Glutamatergic neuron (in vitro differentiated cells): ENCODE results near the gene RDH16. TPM values are rescaled to one million over a fixed set of nuclear protein-coding genes. Genes with fewer than 3 reads are reported as not detected.
"Not testable (repeated sequence)": the region's sequence is repeated elsewhere in the genome, so short reads cannot be mapped to it uniquely, and the experiment has no call there.

Experiments used
- DNase-seq: peaks from one replicate; pipeline ENCODE4 v3.0.0; 2022
- H3K27ac Mint-ChIP-seq: one replicate; pipeline ENCODE4 v1.8.0; 2020; ENCODE audit warnings: mild to moderate bottlenecking, mixed read lengths, inconsistent platforms; ENCODE audit not compliant: unreplicated experiment
- H3K27me3 Mint-ChIP-seq: one replicate; pipeline ENCODE4 v1.8.0; 2020; ENCODE audit warnings: mild to moderate bottlenecking, moderate library complexity, mixed read lengths, inconsistent platforms; ENCODE audit not compliant: unreplicated experiment
- H3K36me3 Mint-ChIP-seq: one replicate; pipeline ENCODE4 v1.8.0; 2020; ENCODE audit warnings: mild to moderate bottlenecking, mixed read lengths, inconsistent platforms; ENCODE audit not compliant: unreplicated experiment
- H3K4me1 Mint-ChIP-seq: one replicate; pipeline ENCODE4 v1.8.0; 2020; ENCODE audit warnings: mild to moderate bottlenecking, low read depth, mixed read lengths, inconsistent platforms; ENCODE audit not compliant: unreplicated experiment
- H3K4me3 Mint-ChIP-seq: one replicate; pipeline ENCODE4 v1.8.0; 2020; ENCODE audit warnings: mild to moderate bottlenecking, mixed read lengths, inconsistent platforms; ENCODE audit not compliant: unreplicated experiment
- H3K9me3 Mint-ChIP-seq: one replicate; pipeline ENCODE4 v1.8.0; 2020; ENCODE audit warnings: mild to moderate bottlenecking, moderate library complexity, mixed read lengths, inconsistent platforms; ENCODE audit not compliant: unreplicated experiment
- total RNA-seq: library from RNA; stranded (reverse); fragmentation: NEBNext Ultra II Directional; extraction: Animal tissue kit (Norgen Biotek cat#: 25700); gene quantifications from one replicate; pipeline ENCODE4 v1.2.1, GENCODE V29; 2021; ENCODE audit not compliant: unreplicated experiment
- TF ChIP-seq, protein P1 (sequence below): fragments of 200-600 bp; sonication (generic); IDR thresholded peaks from one replicate; pipeline ENCODE4 v1.5.0; 2021; ENCODE audit not compliant: partially characterized antibody, unreplicated experiment

Gene RDH16
- total RNA-seq, 1 donor from 2014 or later = 0.74 TPM

DNA sequence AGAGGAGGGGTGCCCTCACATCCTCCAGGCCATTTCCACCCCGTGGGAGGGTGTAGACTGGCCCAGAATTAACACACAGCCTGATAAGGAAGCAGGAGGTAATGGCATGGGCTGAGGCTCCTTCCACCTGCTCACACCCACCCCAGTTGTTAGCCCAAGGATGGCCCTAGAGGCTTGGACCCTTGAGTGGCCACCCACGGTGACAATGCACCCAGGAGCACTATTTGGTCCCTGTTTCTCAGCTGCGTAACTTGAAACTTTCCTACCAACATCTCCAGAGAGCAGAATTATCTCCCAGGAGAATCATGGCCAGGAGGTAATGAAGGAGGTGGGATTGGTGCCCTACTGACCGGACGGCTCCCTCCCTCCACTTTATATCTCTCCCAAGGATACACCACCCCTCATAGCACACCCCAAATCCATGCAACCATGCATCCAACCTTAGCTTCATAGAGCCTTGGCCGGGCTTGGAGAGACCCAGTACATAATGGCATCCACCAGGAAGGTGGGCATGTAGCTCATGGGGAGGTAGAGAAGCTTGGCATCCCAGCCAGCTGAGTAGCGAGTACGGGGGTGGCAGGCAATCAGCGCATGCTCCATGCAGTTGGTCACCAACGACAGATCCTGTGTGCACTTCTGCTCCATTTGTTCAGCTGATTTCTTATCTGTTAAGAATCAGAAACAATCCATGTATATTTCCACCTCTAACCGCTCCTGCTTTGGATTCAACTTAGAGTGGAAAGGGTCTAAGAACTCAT lies 5.6 kb downstream of the RDH16 start:
- Mint-ChIP-seq H3K4me1 (no peaks in the 10 kb centered on the region), H3K4me3 (no peak overlapping the region), H3K9me3 (peaks cover 7% of the 10 kb centered on the region), H3K36me3 (peaks cover 7% of the 10 kb centered on the region), H3K27ac (no peak overlapping the region), H3K27me3 (peaks cover 4% of the 10 kb centered on the region)
- TF ChIP-seq, protein P1, sequence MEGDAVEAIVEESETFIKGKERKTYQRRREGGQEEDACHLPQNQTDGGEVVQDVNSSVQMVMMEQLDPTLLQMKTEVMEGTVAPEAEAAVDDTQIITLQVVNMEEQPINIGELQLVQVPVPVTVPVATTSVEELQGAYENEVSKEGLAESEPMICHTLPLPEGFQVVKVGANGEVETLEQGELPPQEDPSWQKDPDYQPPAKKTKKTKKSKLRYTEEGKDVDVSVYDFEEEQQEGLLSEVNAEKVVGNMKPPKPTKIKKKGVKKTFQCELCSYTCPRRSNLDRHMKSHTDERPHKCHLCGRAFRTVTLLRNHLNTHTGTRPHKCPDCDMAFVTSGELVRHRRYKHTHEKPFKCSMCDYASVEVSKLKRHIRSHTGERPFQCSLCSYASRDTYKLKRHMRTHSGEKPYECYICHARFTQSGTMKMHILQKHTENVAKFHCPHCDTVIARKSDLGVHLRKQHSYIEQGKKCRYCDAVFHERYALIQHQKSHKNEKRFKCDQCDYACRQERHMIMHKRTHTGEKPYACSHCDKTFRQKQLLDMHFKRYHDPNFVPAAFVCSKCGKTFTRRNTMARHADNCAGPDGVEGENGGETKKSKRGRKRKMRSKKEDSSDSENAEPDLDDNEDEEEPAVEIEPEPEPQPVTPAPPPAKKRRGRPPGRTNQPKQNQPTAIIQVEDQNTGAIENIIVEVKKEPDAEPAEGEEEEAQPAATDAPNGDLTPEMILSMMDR = no peak
- no peak for DNase-seq

DNA sequence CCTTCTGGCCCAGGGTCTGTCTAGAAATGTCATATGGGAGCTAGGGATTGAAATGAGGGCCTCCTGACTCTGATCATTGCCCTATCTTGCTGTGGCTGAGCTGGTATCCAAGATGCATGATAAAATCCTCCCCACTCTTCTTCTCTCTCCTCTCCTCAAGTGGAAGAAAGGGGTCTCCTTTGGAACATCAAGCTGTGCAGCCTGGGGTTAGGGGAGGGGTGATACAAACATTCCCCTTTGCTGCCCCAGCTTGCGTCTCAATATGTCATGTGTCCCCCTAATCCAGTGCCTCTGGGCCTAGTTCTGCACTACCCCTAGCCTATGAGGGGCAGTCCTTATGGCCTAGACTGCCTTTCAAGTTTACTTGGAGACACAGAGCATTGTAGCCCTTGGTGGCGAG lies 8.5 kb downstream of the RDH16 start:
- no peak for DNase-seq
- Mint-ChIP-seq H3K9me3 (peaks cover 4% of the 10 kb centered on the region), H3K27ac (no peak overlapping the region), H3K4me1 (no peaks in the 10 kb centered on the region), H3K4me3 (no peak overlapping the region), H3K27me3 (peaks cover 4% of the 10 kb centered on the region), H3K36me3 (peaks cover 9% of the 10 kb centered on the region)
- TF ChIP-seq, protein P1 = no peak

DNA sequence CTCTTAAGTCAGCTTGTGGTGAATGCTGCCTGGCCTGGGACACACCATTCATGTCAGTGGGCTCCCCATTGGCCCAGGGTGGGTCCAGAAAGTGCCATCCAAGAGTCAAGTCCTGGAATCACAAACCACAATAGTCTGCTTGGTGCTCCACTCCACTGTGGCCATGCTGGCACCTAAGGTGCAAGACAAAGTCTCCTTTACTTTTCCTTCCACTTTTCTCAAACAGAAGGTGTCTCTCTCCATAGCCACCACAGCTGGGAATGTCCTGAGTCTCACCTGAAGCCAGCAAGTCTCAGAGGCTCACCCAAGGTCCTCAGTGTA lies 9.0 kb downstream of the RDH16 start:
- DNase-seq = no peak
- H3K36me3 Mint-ChIP-seq = peaks cover 13% of the 10 kb centered on the region
- H3K9me3 Mint-ChIP-seq = peaks cover 4% of the 10 kb centered on the region
- H3K27ac Mint-ChIP-seq = no peak overlapping the region
- H3K27me3 Mint-ChIP-seq = peaks cover 4% of the 10 kb centered on the region
- no peak overlapping the region for H3K4me3 Mint-ChIP-seq
- no peaks in the 10 kb centered on the region for H3K4me1 Mint-ChIP-seq
- TF ChIP-seq, protein P1 = no peak

DNA sequence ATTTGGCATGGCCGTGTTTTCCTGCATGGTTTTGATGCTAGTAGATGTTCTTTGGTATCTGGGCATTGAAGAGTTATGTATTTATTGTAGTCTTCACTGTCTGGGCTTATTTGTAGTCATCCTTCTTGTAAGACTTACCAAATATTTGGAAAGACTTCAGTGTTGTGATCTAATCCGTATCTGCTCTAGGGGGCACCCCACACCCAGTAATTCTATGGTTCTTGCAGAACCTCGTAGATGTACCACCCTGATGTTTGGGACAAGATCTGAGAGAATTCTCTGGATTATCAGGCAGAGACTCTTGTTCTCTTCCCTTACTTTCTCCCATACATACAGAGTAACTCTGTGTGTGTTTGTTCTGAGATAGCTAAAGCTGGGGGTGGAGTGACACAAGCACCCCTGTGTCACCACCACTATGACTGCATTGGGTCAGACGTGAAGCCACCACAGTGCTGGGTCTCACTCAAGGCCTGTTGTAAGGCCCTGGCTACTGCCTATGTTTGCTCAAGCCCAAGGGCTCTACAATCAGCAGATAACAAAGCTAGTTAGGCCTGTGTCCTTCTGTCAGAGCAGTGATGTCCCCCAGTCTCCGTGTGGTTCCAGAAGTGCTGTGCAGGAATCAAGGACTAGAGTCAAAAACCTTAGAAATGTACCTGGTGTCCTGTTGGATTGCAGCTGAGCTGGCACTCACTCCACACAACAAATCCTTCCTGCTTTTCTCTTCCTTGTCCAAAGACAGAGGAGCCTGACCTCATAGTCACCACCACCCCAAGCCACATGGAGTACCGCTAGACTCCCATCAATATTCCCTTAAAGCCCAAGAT lies 9.6 kb downstream of the RDH16 start:
- peaks cover 8% of the 10 kb centered on the region for H3K36me3 Mint-ChIP-seq
- peaks cover 4% of the 10 kb centered on the region for H3K27me3 Mint-ChIP-seq
- TF ChIP-seq, protein P1 = no peak
- H3K4me3 Mint-ChIP-seq = no peak overlapping the region
- peaks cover 4% of the 10 kb centered on the region for H3K9me3 Mint-ChIP-seq
- no peak for DNase-seq
- H3K27ac Mint-ChIP-seq = no peak overlapping the region
- H3K4me1 Mint-ChIP-seq = no peaks in the 10 kb centered on the region

DNA sequence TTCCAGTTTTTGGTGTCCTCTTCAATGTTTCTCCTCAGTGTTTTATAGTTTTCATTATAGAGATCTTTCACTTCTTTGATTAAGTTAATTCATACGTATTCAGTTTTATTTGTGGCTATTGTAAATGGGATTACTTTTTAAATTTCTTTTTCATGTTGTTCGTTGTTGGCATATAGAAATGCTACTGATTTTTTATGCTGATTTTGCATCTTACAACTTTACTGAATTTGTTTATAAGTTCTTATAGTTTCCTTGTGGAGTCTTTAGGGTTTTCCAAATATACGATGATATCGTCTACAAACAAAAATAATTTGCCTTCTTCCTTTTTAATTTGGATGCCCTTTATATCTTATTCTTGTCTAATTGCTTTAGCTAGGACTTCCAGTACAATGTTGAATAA lies 13.5 kb downstream of the RDH16 start:
- H3K4me1 Mint-ChIP-seq = no peaks in the 10 kb centered on the region
- H3K27me3 Mint-ChIP-seq = peaks cover 9% of the 10 kb centered on the region
- TF ChIP-seq, protein P1 = no peak
- peaks cover 4% of the 10 kb centered on the region for H3K9me3 Mint-ChIP-seq
- no peak overlapping the region for H3K4me3 Mint-ChIP-seq
- DNase-seq = no peak
- no peak overlapping the region for H3K27ac Mint-ChIP-seq
- peaks cover 6% of the 10 kb centered on the region for H3K36me3 Mint-ChIP-seq

DNA sequence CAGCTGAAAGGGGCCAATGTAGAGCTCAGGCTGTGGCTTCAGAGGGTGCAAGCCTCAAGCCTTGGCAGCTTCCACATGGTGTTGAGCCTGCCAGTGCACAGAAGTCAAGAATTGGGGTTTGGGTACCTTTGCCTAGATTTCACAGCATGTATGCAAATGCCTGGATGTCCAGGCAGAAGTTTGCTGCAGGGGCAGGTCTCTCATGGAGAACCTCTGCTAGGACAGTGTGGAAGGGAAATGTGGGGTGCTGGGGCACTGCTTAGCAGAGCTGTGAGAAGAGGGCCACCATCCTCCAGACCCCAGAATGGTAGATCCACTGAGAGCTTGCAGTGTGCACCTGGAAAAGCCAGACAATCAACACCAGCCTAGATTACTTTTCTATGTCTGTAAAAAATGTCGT lies 14.0 kb downstream of the RDH16 start:
- H3K36me3 Mint-ChIP-seq, H3K4me3 Mint-ChIP-seq, H3K4me1 Mint-ChIP-seq, H3K27ac Mint-ChIP-seq, H3K27me3 Mint-ChIP-seq, H3K9me3 Mint-ChIP-seq, DNase-seq: not testable (repeated sequence)
